Activated effector memory CD4-positive, alpha-beta T cell treated with Interleukin-2 at 50 U/mL for 16 hours (primary cell): ENCODE measurements around the gene CCNC.

Experiments used
- DNase-seq: peaks from one replicate; pipeline ENCODE4 v3.0.0-alpha.2; 2020

The CCNC gene

DNA sequence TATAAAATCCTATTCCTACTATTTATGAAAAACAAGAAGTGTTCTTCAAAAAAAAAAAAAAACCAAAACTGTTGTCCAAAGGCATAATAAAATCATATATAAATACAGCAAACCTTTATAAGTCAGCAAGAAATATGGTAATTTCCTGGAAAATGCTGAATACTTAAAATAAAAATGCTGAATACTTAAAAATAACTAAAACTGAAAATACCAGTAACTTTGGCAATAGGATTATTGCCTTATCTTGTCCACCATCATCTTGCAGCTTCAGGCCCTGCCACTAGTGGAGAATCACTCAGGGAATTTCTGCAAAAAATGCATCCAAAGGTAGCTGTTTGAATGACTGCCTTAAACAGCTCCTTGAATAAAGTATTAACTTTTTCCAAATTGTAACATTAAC lies 24.5 kb downstream of the CCNC start:
- no peak for DNase-seq

DNA sequence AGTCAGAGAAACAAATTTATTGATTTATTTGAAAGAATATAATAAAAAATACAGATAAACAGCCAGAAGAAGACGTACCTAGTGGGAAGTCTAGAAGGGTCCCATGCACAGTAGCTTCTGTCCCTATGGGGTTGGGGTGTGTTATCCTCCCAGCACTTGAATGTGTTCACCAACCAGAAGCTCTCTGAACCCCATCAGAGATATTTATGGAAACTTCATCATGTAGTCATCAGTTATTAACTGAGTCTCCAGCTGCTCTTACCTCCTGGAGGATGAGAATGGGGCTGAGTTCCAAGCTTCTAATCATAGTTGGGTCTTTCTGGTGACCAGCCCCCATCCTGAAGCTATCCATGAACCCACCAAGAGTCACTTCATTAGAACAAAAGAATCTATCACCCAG lies 37.8 kb downstream of the CCNC start:
- no peak for DNase-seq

DNA sequence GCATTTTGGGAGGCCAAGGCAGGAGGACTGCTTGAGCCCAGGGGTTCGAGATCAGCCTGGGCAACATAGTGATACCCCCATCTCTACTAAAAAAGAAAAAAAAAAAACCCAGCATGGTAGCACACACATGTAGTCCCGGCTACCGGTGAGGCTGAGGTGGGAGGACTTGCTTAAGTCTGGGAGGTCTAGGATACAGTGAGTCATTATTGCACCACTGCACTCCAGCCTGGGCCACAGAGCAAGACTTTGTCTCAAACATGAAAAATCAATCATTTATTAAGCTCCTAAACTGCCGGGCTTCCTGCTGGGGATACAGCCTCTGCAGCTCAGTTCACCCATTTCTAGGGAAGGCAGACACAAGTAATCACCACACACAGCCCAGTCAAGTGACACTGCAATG lies 45.9 kb downstream of the CCNC start:
- DNase-seq = no peak

GRCh38 chr6:99521633-99522151 lies 46.8 kb downstream of the CCNC start:
- no peak for DNase-seq

DNA sequence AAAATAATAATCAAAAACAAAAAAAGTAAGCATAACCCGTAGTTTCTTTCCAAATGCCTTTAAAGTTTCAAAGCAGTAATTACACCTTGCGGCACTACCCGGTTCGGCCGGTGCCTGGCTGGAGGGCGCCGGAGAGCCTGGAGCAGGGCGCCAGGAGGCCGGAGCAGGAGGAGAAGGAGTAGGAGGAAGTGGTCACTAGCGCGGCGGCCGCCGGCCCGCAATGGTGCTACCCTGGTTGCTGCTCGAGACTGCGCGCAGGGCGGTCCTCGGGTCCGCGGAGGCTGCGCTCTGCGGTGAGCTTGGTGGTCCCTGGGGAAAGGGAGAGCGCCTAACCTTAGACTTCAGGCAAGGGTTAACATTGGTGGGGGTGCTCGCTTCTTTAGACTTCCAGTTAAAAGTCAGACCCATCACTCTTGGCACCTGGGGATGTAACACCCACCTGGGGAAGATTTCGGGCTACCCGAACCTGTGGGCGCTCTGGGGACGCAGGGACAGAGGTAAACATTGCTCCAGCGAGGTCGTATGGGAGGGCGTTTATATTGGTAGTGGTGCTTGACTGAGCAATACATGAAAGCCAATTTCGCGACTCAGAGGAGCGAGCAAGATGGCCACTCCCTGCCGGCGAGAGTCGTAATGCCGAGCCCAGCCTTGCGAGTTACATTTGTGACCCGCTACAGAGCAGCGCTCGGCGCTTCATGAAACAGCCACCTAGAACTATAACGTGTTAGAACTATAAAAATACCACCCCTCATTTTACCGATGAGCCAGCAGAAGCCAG lies 47.4 kb downstream of the CCNC start:
- DNase-seq = peak; percentile 62

- no peak for DNase-seq
These were observed 49.0 kb downstream of the CCNC start for GRCh38 chr6:99519446-99519845.

DNA sequence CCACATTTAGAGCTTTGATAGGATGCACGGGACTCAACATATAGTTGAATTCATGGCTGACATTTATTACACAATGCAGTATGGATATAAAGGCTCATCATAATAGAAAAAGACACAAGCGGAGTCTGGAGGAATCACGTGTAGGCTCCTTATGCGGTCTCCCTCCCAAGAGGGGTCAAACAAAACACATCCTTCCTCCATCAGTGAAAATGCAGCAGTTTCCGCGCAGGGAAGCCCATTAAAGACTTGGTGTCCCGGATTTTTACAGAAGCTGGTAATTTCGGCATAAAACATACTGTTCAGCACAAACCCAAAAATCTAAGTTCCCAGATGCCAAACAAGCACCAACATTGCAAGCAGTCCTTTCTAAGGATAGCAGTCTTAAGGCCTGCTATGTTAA lies 54.4 kb downstream of the CCNC start:
- no peak for DNase-seq

DNA sequence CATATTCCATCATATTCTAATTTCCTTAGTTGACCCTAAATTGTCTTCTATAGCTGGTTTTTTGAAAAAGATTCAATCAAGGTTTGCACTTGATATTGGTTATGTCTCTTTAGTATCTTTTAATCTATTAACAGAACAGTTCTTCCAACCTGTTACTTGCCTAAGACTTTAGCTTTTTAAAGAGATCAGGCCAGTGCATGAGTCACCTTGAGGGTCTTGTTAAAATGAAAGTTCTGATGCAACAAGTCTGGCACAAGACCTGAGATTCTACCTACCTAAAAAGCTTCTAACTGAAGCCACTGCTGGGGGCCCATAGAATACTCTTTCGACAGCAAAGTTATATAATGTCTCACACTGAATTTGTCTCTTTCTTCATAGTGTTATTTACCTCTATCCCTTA lies 56.4 kb downstream of the CCNC start:
- DNase-seq = no peak

DNA sequence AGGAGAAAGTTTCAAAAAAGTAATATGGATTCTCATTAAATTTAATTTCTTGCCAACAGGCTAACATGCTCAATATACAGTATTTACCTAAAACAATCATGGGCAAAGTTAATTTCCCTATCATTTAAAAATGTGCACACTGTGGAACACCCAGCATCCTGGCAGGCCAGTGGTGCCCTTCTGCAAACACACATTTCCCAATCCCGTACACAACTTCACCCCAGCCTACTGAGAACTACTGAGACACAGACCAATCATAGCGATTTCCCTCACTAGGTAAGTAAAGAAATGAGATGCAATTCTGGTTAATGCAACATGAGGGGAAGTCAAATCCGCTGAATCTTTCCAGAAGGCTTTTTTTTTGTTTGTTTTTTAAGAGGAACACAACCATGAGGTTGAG lies 60.8 kb downstream of the CCNC start:
- no peak for DNase-seq

GRCh38 chr6:99501762-99502161 lies 66.7 kb downstream of the CCNC start:
- no peak for DNase-seq

DNA sequence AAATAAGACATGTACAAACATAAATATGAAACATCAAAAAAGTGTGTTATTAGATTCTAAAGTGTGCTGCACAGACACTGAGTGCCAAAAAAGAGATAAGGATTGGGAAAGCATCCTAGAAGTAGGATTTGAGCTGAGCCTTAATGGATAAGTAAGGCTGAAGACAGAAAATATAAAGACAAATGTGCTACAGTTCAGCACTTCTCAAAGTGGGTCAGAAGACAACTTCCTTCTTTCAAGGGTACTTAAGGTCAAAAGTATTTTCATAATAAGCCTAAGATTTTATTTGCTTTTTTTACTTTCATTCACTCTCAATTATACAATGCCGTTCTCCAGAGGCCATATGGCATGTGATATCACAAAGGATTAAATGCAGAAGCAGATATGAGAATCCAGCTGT lies 70.0 kb downstream of the CCNC start:
- DNase-seq = no peak

GRCh38 chr6:99495466-99495865 lies 73.0 kb downstream of the CCNC start:
- no peak for DNase-seq
